HG03565 (cell line): Measurements from ENCODE around the gene TCF4.
A peak's percentile ranks its signal among the peaks of the same experiment; 100 is the strongest.

Experiments used
- ATAC-seq: cut with Tn5 transposase; IDR thresholded peaks from one replicate; pipeline ENCODE4 v1.9.1; 2021; ENCODE audit warnings: mild to moderate bottlenecking, moderate library complexity; ENCODE audit not compliant: unreplicated experiment

Gene TCF4

GRCh38 chr18:55272510-55273243 is 315.3 kb downstream of the TCF4 start:
- ATAC-seq: no peak

GRCh38 chr18:55269622-55270021 is 318.4 kb downstream of the TCF4 start:
- ATAC-seq: no peak

- ATAC-seq: peak; percentile 34
These were observed 319.2 kb downstream of the TCF4 start for GRCh38 chr18:55268628-55269275.

GRCh38 chr18:55268151-55268601 is 319.8 kb downstream of the TCF4 start:
- ATAC-seq: peak; percentile 64

GRCh38 chr18:55266981-55267380 is 321.0 kb downstream of the TCF4 start:
- no peak for ATAC-seq

- peak; percentile 33 for ATAC-seq
These were observed 322.0 kb downstream of the TCF4 start for GRCh38 chr18:55265984-55266383.

GRCh38 chr18:55265130-55265675 is 322.8 kb downstream of the TCF4 start:
- no peak for ATAC-seq

- peak; percentile 15 for ATAC-seq
These were observed 323.9 kb downstream of the TCF4 start for GRCh38 chr18:55264108-55264507.

GRCh38 chr18:55262021-55262560 is 325.9 kb downstream of the TCF4 start:
- ATAC-seq: no peak

GRCh38 chr18:55261253-55261652 is 326.7 kb downstream of the TCF4 start:
- ATAC-seq: no peak

- no peak for ATAC-seq
These were observed 329.9 kb downstream of the TCF4 start for GRCh38 chr18:55258088-55258487.

GRCh38 chr18:55256929-55257289 is 331.1 kb downstream of the TCF4 start:
- ATAC-seq: no peak

GRCh38 chr18:55256226-55256928 is 331.6 kb downstream of the TCF4 start:
- no peak for ATAC-seq

- ATAC-seq: no peak
These were observed 334.2 kb downstream of the TCF4 start for GRCh38 chr18:55253814-55254213.

- ATAC-seq: peak; percentile 35
These were observed 335.1 kb downstream of the TCF4 start for GRCh38 chr18:55252901-55253300.

GRCh38 chr18:55252053-55252675 is 335.8 kb downstream of the TCF4 start:
- no peak for ATAC-seq

GRCh38 chr18:55251254-55251971 is 336.6 kb downstream of the TCF4 start:
- no peak for ATAC-seq

GRCh38 chr18:55250768-55251173 is 337.2 kb downstream of the TCF4 start:
- peak; percentile 40 for ATAC-seq

- ATAC-seq: peak; percentile 39
These were observed 338.4 kb downstream of the TCF4 start for GRCh38 chr18:55249550-55249949.

- ATAC-seq: no peak
These were observed 339.5 kb downstream of the TCF4 start for GRCh38 chr18:55248495-55248894.
